PC-9 (cell line): Measurements from ENCODE around the gene NFKB2. TPM values are rescaled to one million over a fixed set of nuclear protein-coding genes. Genes with fewer than 3 reads are reported as not detected.

Experiments used
- BruUV-seq: library from RNA; stranded (reverse); fragments of 400-500 nt; replicated peaks from 2 replicates; lab custom pipeline; 2021; lab: Mats Ljungman, UMichigan
- CTCF ChIA-PET: fragments of 300-600 bp; sonication (Branson Sonifier 250); formaldehyde crosslinking; loops from one replicate; lab custom pipeline; 2022; ENCODE audit warnings: antibody characterized with exemption; lab: Charles Lee
- POLR2A ChIA-PET: fragments of 300-600 bp; sonication (Branson Sonifier 250); formaldehyde crosslinking; loops from one replicate; lab custom pipeline; 2022; ENCODE audit warnings: antibody characterized with exemption; ENCODE audit not compliant: unreplicated experiment; lab: Charles Lee
- DNase-seq, 2 experiments: peaks; one replicate each; pipeline versions ENCODE4 v3.0.0 to v3.0.0-alpha.2; 2015 to 2022; ENCODE audit warnings: mixed read lengths in 1 of 2
- H2AFZ ChIP-seq: fragments of 200-600 bp; sonication (generic); 2 replicates; pipeline ENCODE4 v1.8.1; 2017; ENCODE audit warnings: antibody characterized with exemption
- H3F3A ChIP-seq: fragments of 200-600 bp; sonication (generic); 2 replicates; pipeline ENCODE4 v1.8.1; 2017; ENCODE audit warnings: antibody characterized with exemption, mild to moderate bottlenecking, low read depth; ENCODE audit not compliant: insufficient read depth
- H3K27ac ChIP-seq: fragments of 200-600 bp; sonication (generic); 2 replicates; pipeline ENCODE4 v1.6.1; 2016; ENCODE audit warnings: mixed run types
- H3K27me3 ChIP-seq: fragments of 200-600 bp; sonication (generic); 2 replicates; pipeline ENCODE4 v1.6.1; 2016; ENCODE audit warnings: low read depth, mixed run types; ENCODE audit not compliant: insufficient read depth
- H3K36me3 ChIP-seq: fragments of 200-600 bp; sonication (generic); 2 replicates; pipeline ENCODE4 v1.6.1; 2016; ENCODE audit warnings: low read depth, mixed run types
- H3K4me1 ChIP-seq: fragments of 200-600 bp; sonication (generic); replicated peaks from 2 replicates; pipeline ENCODE4 v1.6.1; 2016; ENCODE audit warnings: mixed run types; ENCODE audit not compliant: insufficient read depth
- H3K4me2 ChIP-seq: fragments of 200-600 bp; sonication (generic); 2 replicates; pipeline ENCODE4 v1.6.1; 2017; ENCODE audit warnings: mixed run types
- H3K4me3 ChIP-seq: fragments of 200-600 bp; sonication (generic); 2 replicates; pipeline ENCODE4 v1.6.1; 2016; ENCODE audit warnings: mixed run types
- H3K79me2 ChIP-seq: fragments of 200-600 bp; sonication (generic); 2 replicates; pipeline ENCODE4 v1.6.1; 2017; ENCODE audit warnings: low read depth, mixed run types
- H3K9me2 ChIP-seq: fragments of 200-600 bp; sonication (generic); 2 replicates; pipeline ENCODE4 v1.8.1; 2017; ENCODE audit warnings: mild to moderate bottlenecking; ENCODE audit not compliant: insufficient read depth
- H3K9me3 ChIP-seq: fragments of 200-600 bp; sonication (generic); 2 replicates; pipeline ENCODE4 v1.8.1; 2016; ENCODE audit warnings: low read depth; ENCODE audit not compliant: insufficient read depth
- H4K20me1 ChIP-seq: fragments of 200-600 bp; sonication (generic); 2 replicates; pipeline ENCODE4 v1.8.1; 2017; ENCODE audit not compliant: insufficient read depth
- EZH2 ChIP-seq: fragments of 200-600 bp; sonication (generic); IDR thresholded peaks from 2 replicates; pipeline ENCODE4 v1.8.0; 2017; ENCODE audit warnings: antibody characterized with exemption, low read depth
- intact Hi-C: fragments of 100-400 bp; cut with micrococcal nuclease; formaldehyde crosslinking; loops from one replicate; pipeline ENCODE4 v1.10.0; 2022; ENCODE audit not compliant: unreplicated experiment
- total RNA-seq: library from RNA; stranded (reverse); gene quantifications from 2 replicates; pipeline ENCODE4 v1.2.3, GENCODE V29; 2021
- TF ChIP-seq, protein P1 (sequence below): fragments of 200-600 bp; sonication (generic); conservative IDR thresholded peaks from 2 replicates; pipeline ENCODE4 v1.6.1; 2017; ENCODE audit warnings: mixed run types, antibody characterized with exemption, mild to moderate bottlenecking, moderate library complexity

Gene NFKB2
- total RNA-seq, 1 experiment from 2014 or later, result 26.3 TPM

- Histone ChIP-seq H3K79me2 (no peaks in the 10 kb centered on the region), H3K9me3 (no peaks in the 10 kb centered on the region), H3K27ac (no peak overlapping the region), H3K4me1 (no peaks in the 10 kb centered on the region), H3K36me3 (no peaks in the 10 kb centered on the region), H3K4me3 (no peak overlapping the region), H3K9me2 (no peaks in the 10 kb centered on the region), H3F3A (no peaks in the 10 kb centered on the region), H3K27me3 (peaks cover 47% of the 10 kb centered on the region), H3K4me2 (no peak overlapping the region), H2AFZ (no peak overlapping the region), H4K20me1 (no peaks in the 10 kb centered on the region)
- TF ChIP-seq, protein P1, sequence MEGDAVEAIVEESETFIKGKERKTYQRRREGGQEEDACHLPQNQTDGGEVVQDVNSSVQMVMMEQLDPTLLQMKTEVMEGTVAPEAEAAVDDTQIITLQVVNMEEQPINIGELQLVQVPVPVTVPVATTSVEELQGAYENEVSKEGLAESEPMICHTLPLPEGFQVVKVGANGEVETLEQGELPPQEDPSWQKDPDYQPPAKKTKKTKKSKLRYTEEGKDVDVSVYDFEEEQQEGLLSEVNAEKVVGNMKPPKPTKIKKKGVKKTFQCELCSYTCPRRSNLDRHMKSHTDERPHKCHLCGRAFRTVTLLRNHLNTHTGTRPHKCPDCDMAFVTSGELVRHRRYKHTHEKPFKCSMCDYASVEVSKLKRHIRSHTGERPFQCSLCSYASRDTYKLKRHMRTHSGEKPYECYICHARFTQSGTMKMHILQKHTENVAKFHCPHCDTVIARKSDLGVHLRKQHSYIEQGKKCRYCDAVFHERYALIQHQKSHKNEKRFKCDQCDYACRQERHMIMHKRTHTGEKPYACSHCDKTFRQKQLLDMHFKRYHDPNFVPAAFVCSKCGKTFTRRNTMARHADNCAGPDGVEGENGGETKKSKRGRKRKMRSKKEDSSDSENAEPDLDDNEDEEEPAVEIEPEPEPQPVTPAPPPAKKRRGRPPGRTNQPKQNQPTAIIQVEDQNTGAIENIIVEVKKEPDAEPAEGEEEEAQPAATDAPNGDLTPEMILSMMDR, result no peak
- no peak for TF ChIP-seq EZH2
- POLR2A ChIA-PET, result no interaction called here
- DNase-seq, result no peak
- BruUV-seq, result no TSS peak
- intact Hi-C loops, result no loop called here
- CTCF ChIA-PET, result no interaction called here
Observed at GRCh38 chr10:102410429-102411073, 15.0 kb downstream of the NFKB2 start.

DNA sequence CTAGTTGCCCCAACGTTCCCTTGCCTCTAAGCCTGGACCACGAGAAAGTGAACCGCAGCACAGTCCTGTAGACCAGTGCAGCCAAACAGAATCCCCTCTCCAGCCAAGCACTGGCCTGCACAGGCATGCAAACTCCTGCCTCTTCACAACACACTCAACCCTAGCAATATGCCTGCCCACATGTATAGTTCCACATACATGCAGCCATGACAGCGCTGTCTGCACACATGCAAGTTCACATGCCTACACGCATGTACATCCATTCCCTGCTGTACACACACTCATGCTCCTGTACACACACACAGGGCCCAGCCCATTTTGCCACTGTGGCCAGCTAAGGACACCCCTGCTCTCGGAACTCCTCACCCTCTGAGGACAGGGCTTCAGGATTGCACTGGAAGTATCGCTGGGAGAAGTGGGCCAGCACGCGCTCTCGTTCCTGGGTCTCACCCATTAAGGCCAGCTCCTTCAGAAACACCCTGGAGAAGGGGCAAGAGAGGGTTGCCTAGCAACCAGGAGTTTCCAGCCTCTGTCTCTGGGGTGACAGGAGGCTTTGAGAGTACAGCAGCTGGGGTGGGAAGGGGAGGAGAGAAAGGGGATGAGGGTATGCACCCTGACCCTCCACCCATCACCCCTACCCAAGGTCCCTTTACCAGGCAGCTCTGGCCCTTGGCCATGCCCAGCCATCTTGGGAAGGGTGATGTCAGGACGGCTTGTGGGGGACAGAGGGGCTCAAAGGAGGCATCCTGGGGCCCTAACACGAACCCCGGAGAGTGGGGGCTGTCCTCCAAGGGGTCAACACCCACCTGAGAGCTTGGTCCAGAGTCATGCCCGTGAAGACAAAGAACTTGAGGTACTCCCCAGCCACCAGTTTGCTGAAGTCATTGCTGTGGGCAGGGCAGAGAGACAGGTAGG lies 16.1 kb downstream of the NFKB2 start:
- Histone ChIP-seq H3F3A (no peaks in the 10 kb centered on the region), H3K36me3 (no peaks in the 10 kb centered on the region), H3K27ac (no peak overlapping the region), H4K20me1 (no peaks in the 10 kb centered on the region), H3K9me2 (no peaks in the 10 kb centered on the region), H3K27me3 (peaks cover 55% of the 10 kb centered on the region), H3K9me3 (no peaks in the 10 kb centered on the region), H3K4me2 (no peak overlapping the region), H3K4me1 (no peaks in the 10 kb centered on the region), H3K4me3 (no peak overlapping the region), H3K79me2 (no peaks in the 10 kb centered on the region), H2AFZ (no peak overlapping the region)
- TF ChIP-seq, protein P1, result no peak
- TF ChIP-seq EZH2, result no peak
- CTCF ChIA-PET, result interaction anchor here (0.6 kb wide), 1 partner anchor 10 kb away, joined by 4 read pairs; no protein-coding TSS in a partner anchor
- BruUV-seq, result no TSS peak
- intact Hi-C loops, result no loop called here
- POLR2A ChIA-PET, result no interaction called here
- no peak for DNase-seq

DNA sequence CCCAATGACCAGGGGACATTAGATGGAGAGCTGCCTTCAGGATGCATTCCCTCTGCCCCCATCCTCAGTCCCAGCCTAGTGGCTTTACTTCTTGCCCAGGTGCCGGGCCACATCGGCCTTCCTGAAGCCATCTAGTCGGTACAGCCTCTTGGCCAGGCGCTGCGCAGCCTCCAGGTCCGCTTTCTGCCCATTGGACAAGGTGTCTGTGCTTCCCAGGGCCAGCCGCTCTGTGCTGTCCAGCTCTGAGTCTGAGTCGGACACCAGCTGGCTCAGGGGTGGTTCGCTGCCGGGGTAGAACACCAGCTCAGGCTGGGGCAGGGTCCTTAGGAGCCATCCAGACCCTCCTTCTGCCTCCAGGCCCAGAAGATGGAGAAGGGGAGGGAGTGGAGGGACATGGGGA lies 16.8 kb downstream of the NFKB2 start:
- no peaks in the 10 kb centered on the region for H3K79me2 ChIP-seq
- no peak overlapping the region for H3K4me2 ChIP-seq
- intact Hi-C loops, result no loop called here
- no peaks in the 10 kb centered on the region for H4K20me1 ChIP-seq
- no peaks in the 10 kb centered on the region for H3K36me3 ChIP-seq
- H3K4me3 ChIP-seq, result no peak overlapping the region
- no peaks in the 10 kb centered on the region for H3K4me1 ChIP-seq
- H3K9me2 ChIP-seq, result no peaks in the 10 kb centered on the region
- no peak overlapping the region for H3K27ac ChIP-seq
- H3K9me3 ChIP-seq, result no peaks in the 10 kb centered on the region
- CTCF ChIA-PET, result no interaction called here
- H3K27me3 ChIP-seq, result peaks cover 55% of the 10 kb centered on the region
- no peak overlapping the region for H2AFZ ChIP-seq
- POLR2A ChIA-PET, result no interaction called here
- no TSS peak for BruUV-seq
- no peak for DNase-seq
- no peak for TF ChIP-seq EZH2
- H3F3A ChIP-seq, result no peaks in the 10 kb centered on the region
